Measurements from ENCODE around the gene LENG8. TPM values are rescaled to one million over a fixed set of nuclear protein-coding genes. Genes with fewer than 3 reads are reported as not detected.

LENG8 gene
- total and polyA plus RNA-seq, 2 of the 13 experiments (the other 11 are each of a cell fraction or from before 2014, with no cell fraction given) = 14.3 to 41.9 TPM

- TF ChIP-seq ZHX2 (IDR thresholded peaks at IDR 0.05; ENCODE audit: low read depth) = peak; percentile 88; the same call in 1 of the 2 replicates
- TF ChIP-seq ZHX2 (CRISPR knock-in tag; IDR thresholded peaks at IDR 0.05; ENCODE audit: borderline replicate concordance) = 0 out of 2 replicates have a peak, but pooled peaks have one; percentile 48
- 0 out of 2 replicates have a peak, but pooled peaks have one; percentile 49 for TF ChIP-seq KLF13 (CRISPR knock-in tag; IDR thresholded peaks at IDR 0.05)
- TF ChIP-seq, protein P1, sequence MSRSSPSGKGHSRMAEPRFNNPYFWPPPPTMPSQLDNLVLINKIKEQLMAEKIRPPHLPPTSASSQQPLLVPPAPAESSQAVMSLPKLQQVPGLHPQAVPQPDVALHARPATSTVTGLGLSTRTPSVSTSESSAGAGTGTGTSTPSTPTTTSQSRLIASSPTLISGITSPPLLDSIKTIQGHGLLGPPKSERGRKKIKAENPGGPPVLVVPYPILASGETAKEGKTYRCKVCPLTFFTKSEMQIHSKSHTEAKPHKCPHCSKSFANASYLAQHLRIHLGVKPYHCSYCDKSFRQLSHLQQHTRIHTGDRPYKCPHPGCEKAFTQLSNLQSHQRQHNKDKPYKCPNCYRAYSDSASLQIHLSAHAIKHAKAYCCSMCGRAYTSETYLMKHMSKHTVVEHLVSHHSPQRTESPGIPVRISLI (CRISPR knock-in tag; IDR thresholded peaks at IDR 0.05; ENCODE audit: borderline replicate concordance) = peak; percentile 41; the same call in 1 of the 2 replicates
- TF ChIP-seq FOXA3 (CRISPR knock-in tag; IDR thresholded peaks at IDR 0.05) = no peak
- no peak for TF ChIP-seq ZNF530 (CRISPR knock-in tag; IDR thresholded peaks at IDR 0.05; ENCODE audit: low read depth)
- TF ChIP-seq DDIT3 (CRISPR knock-in tag; IDR thresholded peaks at IDR 0.05) = 0 out of 2 replicates have a peak, but pooled peaks have one; percentile 71
- TF ChIP-seq MNT (IDR thresholded peaks at IDR 0.05) = peak; percentile 32; the same call in 1 of the 2 replicates
- 0 out of 2 replicates have a peak, but pooled peaks have one; percentile 4 for TF ChIP-seq HOXD1 (CRISPR knock-in tag; IDR thresholded peaks at IDR 0.05)
- TF ChIP-seq ARID5B (CRISPR knock-in tag; IDR thresholded peaks at IDR 0.05) = peak; percentile 53
- 0 out of 2 replicates have a peak, but pooled peaks have one; percentile 9 for TF ChIP-seq MLX (CRISPR knock-in tag; IDR thresholded peaks at IDR 0.05)
- TF ChIP-seq MAF1 (CRISPR knock-in tag; IDR thresholded peaks at IDR 0.05; ENCODE audit: borderline replicate concordance) = 0 out of 2 replicates have a peak, but pooled peaks have one; percentile 14
Observed at GRCh38 chr19:54448774-54449700, at the start of gene LENG8 (continued).

Measured in HepG2 (cell line).